ENCODE measurements around the gene PIAS4.

PIAS4 gene

GRCh38 chr19:3979289-3979673, 28.3 kb upstream of the PIAS4 start:
- TF ChIP-seq, protein P1, sequence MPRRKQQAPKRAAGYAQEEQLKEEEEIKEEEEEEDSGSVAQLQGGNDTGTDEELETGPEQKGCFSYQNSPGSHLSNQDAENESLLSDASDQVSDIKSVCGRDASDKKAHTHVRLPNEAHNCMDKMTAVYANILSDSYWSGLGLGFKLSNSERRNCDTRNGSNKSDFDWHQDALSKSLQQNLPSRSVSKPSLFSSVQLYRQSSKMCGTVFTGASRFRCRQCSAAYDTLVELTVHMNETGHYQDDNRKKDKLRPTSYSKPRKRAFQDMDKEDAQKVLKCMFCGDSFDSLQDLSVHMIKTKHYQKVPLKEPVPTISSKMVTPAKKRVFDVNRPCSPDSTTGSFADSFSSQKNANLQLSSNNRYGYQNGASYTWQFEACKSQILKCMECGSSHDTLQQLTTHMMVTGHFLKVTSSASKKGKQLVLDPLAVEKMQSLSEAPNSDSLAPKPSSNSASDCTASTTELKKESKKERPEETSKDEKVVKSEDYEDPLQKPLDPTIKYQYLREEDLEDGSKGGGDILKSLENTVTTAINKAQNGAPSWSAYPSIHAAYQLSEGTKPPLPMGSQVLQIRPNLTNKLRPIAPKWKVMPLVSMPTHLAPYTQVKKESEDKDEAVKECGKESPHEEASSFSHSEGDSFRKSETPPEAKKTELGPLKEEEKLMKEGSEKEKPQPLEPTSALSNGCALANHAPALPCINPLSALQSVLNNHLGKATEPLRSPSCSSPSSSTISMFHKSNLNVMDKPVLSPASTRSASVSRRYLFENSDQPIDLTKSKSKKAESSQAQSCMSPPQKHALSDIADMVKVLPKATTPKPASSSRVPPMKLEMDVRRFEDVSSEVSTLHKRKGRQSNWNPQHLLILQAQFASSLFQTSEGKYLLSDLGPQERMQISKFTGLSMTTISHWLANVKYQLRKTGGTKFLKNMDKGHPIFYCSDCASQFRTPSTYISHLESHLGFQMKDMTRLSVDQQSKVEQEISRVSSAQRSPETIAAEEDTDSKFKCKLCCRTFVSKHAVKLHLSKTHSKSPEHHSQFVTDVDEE (CRISPR knock-in tag; IDR thresholded peaks at IDR 0.05), result no peak
- ATAC-seq, result no peak

DNA sequence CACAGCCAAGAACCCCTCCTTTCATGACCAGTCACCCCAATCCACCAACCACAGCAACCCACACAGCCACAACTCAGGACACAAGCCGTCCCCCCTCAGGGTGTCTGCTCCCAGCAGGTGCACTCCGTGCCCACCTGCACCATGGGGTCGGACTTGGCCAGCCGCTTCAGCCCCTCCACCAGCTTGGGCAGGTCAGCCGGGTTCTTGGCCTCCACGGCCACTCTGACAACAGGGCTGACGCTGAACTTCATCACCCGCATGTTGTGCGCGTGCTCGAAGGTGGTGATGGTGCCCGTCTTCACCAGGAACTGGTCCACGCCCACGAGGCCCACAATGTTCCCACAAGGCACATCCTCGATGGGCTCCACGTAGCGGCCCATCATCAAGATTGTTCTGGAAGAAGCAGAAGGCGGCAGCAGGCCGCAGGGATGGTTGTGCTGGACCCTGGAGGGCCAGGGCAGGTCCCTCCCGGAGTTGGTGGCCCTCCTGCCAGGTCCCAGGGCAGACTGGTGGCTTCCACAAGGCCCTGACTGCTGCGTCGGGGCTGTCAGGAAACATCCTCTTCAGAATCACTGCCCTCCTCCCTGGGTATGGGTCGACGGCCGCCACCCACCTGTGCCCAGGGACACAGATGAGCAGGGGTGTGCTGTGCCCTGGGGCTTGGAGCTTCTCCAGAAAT, 27.7 kb upstream of the PIAS4 start:
- TF ChIP-seq, protein P2, sequence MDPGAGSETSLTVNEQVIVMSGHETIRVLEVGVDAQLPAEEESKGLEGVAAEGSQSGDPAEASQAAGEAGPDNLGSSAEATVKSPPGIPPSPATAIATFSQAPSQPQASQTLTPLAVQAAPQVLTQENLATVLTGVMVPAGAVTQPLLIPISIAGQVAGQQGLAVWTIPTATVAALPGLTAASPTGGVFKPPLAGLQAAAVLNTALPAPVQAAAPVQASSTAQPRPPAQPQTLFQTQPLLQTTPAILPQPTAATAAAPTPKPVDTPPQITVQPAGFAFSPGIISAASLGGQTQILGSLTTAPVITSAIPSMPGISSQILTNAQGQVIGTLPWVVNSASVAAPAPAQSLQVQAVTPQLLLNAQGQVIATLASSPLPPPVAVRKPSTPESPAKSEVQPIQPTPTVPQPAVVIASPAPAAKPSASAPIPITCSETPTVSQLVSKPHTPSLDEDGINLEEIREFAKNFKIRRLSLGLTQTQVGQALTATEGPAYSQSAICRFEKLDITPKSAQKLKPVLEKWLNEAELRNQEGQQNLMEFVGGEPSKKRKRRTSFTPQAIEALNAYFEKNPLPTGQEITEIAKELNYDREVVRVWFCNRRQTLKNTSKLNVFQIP (CRISPR knock-in tag; IDR thresholded peaks at IDR 0.05; ENCODE audit: borderline replicate concordance, low read depth), result no peak
- TF ChIP-seq PPARA (CRISPR knock-in tag; IDR thresholded peaks at IDR 0.05; ENCODE audit: borderline replicate concordance), result no peak
- no peak for TF ChIP-seq ZNF565 (CRISPR knock-in tag; conservative IDR thresholded peaks at IDR 0.05; ENCODE audit: low read depth)
- no peak for TF ChIP-seq TCF4 (CRISPR knock-in tag; IDR thresholded peaks at IDR 0.05; ENCODE audit: borderline replicate concordance)
- TF ChIP-seq RARB (CRISPR knock-in tag; IDR thresholded peaks at IDR 0.05), result no peak
- TF ChIP-seq, protein P3, sequence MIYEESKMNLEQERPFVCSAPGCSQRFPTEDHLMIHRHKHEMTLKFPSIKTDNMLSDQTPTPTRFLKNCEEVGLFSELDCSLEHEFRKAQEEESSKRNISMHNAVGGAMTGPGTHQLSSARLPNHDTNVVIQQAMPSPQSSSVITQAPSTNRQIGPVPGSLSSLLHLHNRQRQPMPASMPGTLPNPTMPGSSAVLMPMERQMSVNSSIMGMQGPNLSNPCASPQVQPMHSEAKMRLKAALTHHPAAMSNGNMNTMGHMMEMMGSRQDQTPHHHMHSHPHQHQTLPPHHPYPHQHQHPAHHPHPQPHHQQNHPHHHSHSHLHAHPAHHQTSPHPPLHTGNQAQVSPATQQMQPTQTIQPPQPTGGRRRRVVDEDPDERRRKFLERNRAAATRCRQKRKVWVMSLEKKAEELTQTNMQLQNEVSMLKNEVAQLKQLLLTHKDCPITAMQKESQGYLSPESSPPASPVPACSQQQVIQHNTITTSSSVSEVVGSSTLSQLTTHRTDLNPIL (CRISPR knock-in tag; IDR thresholded peaks at IDR 0.05; ENCODE audit: low read depth), result no peak
- no peak for TF ChIP-seq SNAI2 (CRISPR knock-in tag; IDR thresholded peaks at IDR 0.05)
- no peak for TF ChIP-seq ESRRG (CRISPR knock-in tag; IDR thresholded peaks at IDR 0.05)
- no peak for TF ChIP-seq ZFP3 (CRISPR knock-in tag; IDR thresholded peaks at IDR 0.05)
- TF ChIP-seq OSR1 (CRISPR knock-in tag; IDR thresholded peaks at IDR 0.05), result no peak
- TF ChIP-seq TOX (CRISPR knock-in tag; IDR thresholded peaks at IDR 0.05; ENCODE audit: borderline replicate concordance), result no peak
- TF ChIP-seq, protein P4, sequence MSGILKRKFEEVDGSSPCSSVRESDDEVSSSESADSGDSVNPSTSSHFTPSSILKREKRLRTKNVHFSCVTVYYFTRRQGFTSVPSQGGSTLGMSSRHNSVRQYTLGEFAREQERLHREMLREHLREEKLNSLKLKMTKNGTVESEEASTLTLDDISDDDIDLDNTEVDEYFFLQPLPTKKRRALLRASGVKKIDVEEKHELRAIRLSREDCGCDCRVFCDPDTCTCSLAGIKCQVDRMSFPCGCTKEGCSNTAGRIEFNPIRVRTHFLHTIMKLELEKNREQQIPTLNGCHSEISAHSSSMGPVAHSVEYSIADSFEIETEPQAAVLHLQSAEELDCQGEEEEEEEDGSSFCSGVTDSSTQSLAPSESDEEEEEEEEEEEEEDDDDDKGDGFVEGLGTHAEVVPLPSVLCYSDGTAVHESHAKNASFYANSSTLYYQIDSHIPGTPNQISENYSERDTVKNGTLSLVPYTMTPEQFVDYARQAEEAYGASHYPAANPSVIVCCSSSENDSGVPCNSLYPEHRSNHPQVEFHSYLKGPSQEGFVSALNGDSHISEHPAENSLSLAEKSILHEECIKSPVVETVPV (CRISPR knock-in tag; IDR thresholded peaks at IDR 0.05), result no peak
- no peak for TF ChIP-seq ZNF8 (CRISPR knock-in tag; IDR thresholded peaks at IDR 0.05)
- no peak for ATAC-seq

GRCh38 chr19:3980353-3981251, 26.9 kb upstream of the PIAS4 start:
- no peak for TF ChIP-seq SNAI2 (CRISPR knock-in tag; IDR thresholded peaks at IDR 0.05)
- no peak for ATAC-seq

DNA sequence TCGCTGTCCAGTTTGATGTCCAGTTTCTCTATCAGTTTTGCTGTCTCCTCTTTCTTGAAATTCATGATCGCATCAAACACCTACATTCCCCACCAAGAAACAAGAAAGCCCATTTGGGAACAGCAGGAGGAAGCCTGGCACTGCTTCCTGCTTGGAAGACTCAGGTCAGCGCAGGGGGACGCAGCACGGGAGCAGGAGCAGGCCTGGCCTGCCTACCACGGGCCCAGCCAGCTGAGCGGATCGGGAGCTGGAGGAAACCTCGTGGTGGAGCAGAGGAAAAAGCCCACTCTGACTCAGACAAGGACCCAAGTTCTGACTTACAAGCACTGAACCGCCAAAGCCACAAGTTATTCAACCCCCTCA, 26.2 kb upstream of the PIAS4 start:
- ATAC-seq, result no peak
- TF ChIP-seq SNAI2 (CRISPR knock-in tag; IDR thresholded peaks at IDR 0.05) (no peak), PATZ1 (CRISPR knock-in tag; IDR thresholded peaks at IDR 0.05; ENCODE audit: borderline replicate concordance) (no peak), ZNF70 (CRISPR knock-in tag; IDR thresholded peaks at IDR 0.05) (no peak), PPARA (CRISPR knock-in tag; IDR thresholded peaks at IDR 0.05; ENCODE audit: borderline replicate concordance) (no peak), ZFP3 (CRISPR knock-in tag; IDR thresholded peaks at IDR 0.05) (no peak), TCF4 (CRISPR knock-in tag; IDR thresholded peaks at IDR 0.05; ENCODE audit: borderline replicate concordance) (no peak), GLIS3 (CRISPR knock-in tag; IDR thresholded peaks at IDR 0.05) (no peak)
- TF ChIP-seq, protein P1 (CRISPR knock-in tag; IDR thresholded peaks at IDR 0.05), result no peak
